WTC11 (cell line): ENCODE measurements around the gene FOXK1.

Experiments
- CTCF ChIP-seq: fragments of 200-600 bp; IDR thresholded peaks from 2 replicates; pipeline ENCODE4 v1.8.0; 2022; ENCODE audit warnings: antibody characterized with exemption
- FOXP4 ChIP-seq: sonication (generic); formaldehyde crosslinking; IDR thresholded peaks from 2 replicates; pipeline ENCODE4 v1.8.0; 2022; ENCODE audit warnings: mild to moderate bottlenecking, missing genetic modification reagents
- TF ChIP-seq, protein P1 (sequence below): sonication (generic); formaldehyde crosslinking; IDR thresholded peaks from 2 replicates; pipeline ENCODE4 v1.8.1; 2023; ENCODE audit warnings: mild to moderate bottlenecking, missing genetic modification reagents, borderline replicate concordance
- TF ChIP-seq, protein P2 (sequence below): sonication (generic); formaldehyde crosslinking; IDR thresholded peaks from 2 replicates; pipeline ENCODE4 v1.8.1; 2023; ENCODE audit warnings: mild to moderate bottlenecking, missing genetic modification reagents

DNA sequence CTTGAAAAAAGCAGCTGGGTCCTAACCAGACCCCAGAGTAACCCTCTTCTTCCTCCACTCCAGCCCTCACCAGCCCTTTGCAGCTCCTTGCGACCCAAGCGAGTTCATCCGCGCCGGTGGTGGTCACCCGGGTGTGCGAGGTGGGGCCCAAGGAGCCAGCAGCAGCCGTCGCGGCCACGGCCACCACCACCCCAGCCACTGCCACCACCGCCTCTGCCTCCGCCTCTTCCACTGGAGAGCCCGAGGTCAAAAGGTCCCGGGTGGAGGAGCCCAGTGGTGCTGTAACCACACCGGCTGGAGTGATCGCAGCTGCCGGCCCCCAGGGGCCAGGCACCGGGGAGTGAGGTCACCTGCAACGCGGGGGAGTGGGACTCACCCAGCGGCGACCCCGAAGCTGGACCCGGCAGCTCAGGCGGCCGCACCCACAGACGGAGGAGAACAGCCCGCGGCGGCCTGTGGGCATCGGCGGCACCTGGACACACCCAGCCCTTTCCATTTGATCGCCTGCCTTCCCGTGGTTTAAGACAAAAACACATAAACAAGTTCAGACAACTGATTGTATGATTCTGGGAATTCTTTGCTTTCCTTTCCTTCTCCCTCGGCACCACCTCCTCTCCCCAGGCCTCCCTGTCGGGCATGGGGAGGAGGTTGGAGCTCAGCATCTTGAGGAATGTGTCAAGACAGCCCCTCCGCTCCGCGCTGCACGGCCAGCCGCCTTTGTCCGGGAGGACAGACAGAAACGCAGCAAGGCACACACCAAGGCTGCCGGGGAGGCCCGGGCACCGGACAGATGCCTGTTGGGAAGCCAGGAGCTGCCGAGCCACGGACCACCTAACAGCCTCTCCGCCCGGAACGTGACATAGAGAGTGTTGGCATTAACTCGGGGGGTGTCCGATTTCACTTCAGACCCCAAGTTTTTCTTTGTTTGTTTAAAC lies 80.3 kb downstream of the FOXK1 start:
- no peak for TF ChIP-seq CTCF
- TF ChIP-seq FOXP4: no peak
- TF ChIP-seq, protein P1, sequence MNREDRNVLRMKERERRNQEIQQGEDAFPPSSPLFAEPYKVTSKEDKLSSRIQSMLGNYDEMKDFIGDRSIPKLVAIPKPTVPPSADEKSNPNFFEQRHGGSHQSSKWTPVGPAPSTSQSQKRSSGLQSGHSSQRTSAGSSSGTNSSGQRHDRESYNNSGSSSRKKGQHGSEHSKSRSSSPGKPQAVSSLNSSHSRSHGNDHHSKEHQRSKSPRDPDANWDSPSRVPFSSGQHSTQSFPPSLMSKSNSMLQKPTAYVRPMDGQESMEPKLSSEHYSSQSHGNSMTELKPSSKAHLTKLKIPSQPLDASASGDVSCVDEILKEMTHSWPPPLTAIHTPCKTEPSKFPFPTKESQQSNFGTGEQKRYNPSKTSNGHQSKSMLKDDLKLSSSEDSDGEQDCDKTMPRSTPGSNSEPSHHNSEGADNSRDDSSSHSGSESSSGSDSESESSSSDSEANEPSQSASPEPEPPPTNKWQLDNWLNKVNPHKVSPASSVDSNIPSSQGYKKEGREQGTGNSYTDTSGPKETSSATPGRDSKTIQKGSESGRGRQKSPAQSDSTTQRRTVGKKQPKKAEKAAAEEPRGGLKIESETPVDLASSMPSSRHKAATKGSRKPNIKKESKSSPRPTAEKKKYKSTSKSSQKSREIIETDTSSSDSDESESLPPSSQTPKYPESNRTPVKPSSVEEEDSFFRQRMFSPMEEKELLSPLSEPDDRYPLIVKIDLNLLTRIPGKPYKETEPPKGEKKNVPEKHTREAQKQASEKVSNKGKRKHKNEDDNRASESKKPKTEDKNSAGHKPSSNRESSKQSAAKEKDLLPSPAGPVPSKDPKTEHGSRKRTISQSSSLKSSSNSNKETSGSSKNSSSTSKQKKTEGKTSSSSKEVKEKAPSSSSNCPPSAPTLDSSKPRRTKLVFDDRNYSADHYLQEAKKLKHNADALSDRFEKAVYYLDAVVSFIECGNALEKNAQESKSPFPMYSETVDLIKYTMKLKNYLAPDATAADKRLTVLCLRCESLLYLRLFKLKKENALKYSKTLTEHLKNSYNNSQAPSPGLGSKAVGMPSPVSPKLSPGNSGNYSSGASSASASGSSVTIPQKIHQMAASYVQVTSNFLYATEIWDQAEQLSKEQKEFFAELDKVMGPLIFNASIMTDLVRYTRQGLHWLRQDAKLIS (CRISPR knock-in tag): no peak
- TF ChIP-seq, protein P2, sequence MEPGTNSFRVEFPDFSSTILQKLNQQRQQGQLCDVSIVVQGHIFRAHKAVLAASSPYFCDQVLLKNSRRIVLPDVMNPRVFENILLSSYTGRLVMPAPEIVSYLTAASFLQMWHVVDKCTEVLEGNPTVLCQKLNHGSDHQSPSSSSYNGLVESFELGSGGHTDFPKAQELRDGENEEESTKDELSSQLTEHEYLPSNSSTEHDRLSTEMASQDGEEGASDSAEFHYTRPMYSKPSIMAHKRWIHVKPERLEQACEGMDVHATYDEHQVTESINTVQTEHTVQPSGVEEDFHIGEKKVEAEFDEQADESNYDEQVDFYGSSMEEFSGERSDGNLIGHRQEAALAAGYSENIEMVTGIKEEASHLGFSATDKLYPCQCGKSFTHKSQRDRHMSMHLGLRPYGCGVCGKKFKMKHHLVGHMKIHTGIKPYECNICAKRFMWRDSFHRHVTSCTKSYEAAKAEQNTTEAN (CRISPR knock-in tag): no peak
